Panc1 (cell line): Measurements from ENCODE around the gene MBOAT1.

ENCODE experiments used
- POLR2AphosphoS5 ChIP-seq: IDR thresholded peaks from 2 replicates; pipeline ENCODE4 v1.6.1; 2012; ENCODE audit warnings: mild to moderate bottlenecking, low read depth, low read length, moderate library complexity
- SIN3A ChIP-seq: IDR thresholded peaks from 2 replicates; pipeline ENCODE4 v1.6.1; 2012; ENCODE audit warnings: low read depth, mild to moderate bottlenecking, low read length, moderate library complexity, borderline replicate concordance; ENCODE audit not compliant: insufficient read depth
- TCF7L2 ChIP-seq: IDR thresholded peaks from 2 replicates; pipeline ENCODE4 v1.6.1; 2011; ENCODE audit warnings: mild to moderate bottlenecking, low read depth, low read length, inconsistent platforms
- TF ChIP-seq, protein P1 (sequence below), 2 experiments: IDR thresholded peaks; 2 replicates each; pipeline ENCODE4 v1.6.1; 2011 to 2012; ENCODE audit warnings: low read depth in 2 of 2, control low read depth in 1 of 2, low read length in 1 of 2, mild to moderate bottlenecking in 1 of 2, moderate library complexity in 1 of 2; ENCODE audit not compliant: insufficient read depth in 1 of 2
- TF ChIP-seq, protein P2 (sequence below): fragments of 450-650 bp; IDR thresholded peaks from 2 replicates; pipeline ENCODE4 v1.5.1; 2017; ENCODE audit warnings: mild to moderate bottlenecking

DNA sequence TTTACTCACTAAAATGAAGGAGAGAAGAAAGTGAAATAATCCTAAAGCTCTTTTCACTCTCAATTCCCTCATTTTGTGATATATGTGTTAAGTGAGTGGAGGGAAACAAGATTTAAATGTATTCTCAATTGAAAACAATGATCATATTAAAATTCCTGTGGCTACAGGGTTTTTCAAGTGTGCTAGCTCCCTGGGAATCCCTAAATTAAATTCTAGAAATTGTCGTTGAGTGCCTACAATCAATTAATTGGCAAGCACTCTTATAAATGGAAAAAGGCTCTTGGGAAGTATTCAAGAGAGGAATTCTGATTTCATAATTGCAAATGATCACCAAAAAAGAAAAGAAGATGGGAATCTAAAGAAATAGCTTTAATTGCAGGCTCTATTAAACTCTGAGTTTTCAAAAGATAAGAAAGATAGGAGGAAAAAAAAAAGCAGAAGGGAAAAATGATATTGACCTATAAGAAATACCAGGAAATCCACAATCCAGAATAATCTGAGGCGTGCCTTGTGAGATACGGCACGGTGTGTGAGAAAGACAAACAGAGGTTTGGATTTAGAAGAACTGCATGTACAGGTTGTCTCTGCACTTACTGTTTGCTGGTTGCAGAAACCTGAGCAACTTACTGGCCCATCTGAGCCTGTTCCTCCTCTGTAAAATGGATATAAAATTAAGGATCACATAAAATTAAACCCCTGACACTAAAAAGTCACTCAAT lies 18.3 kb upstream of the MBOAT1 start:
- TF ChIP-seq, protein P1, sequence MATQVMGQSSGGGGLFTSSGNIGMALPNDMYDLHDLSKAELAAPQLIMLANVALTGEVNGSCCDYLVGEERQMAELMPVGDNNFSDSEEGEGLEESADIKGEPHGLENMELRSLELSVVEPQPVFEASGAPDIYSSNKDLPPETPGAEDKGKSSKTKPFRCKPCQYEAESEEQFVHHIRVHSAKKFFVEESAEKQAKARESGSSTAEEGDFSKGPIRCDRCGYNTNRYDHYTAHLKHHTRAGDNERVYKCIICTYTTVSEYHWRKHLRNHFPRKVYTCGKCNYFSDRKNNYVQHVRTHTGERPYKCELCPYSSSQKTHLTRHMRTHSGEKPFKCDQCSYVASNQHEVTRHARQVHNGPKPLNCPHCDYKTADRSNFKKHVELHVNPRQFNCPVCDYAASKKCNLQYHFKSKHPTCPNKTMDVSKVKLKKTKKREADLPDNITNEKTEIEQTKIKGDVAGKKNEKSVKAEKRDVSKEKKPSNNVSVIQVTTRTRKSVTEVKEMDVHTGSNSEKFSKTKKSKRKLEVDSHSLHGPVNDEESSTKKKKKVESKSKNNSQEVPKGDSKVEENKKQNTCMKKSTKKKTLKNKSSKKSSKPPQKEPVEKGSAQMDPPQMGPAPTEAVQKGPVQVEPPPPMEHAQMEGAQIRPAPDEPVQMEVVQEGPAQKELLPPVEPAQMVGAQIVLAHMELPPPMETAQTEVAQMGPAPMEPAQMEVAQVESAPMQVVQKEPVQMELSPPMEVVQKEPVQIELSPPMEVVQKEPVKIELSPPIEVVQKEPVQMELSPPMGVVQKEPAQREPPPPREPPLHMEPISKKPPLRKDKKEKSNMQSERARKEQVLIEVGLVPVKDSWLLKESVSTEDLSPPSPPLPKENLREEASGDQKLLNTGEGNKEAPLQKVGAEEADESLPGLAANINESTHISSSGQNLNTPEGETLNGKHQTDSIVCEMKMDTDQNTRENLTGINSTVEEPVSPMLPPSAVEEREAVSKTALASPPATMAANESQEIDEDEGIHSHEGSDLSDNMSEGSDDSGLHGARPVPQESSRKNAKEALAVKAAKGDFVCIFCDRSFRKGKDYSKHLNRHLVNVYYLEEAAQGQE (IDR thresholded peaks at IDR 0.05; ENCODE audit: insufficient read depth in 1 of 2, low read depth in 2 of 2, low read length in 1 of 2) = no peak
- TF ChIP-seq, protein P2, sequence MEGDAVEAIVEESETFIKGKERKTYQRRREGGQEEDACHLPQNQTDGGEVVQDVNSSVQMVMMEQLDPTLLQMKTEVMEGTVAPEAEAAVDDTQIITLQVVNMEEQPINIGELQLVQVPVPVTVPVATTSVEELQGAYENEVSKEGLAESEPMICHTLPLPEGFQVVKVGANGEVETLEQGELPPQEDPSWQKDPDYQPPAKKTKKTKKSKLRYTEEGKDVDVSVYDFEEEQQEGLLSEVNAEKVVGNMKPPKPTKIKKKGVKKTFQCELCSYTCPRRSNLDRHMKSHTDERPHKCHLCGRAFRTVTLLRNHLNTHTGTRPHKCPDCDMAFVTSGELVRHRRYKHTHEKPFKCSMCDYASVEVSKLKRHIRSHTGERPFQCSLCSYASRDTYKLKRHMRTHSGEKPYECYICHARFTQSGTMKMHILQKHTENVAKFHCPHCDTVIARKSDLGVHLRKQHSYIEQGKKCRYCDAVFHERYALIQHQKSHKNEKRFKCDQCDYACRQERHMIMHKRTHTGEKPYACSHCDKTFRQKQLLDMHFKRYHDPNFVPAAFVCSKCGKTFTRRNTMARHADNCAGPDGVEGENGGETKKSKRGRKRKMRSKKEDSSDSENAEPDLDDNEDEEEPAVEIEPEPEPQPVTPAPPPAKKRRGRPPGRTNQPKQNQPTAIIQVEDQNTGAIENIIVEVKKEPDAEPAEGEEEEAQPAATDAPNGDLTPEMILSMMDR = no peak
- TF ChIP-seq POLR2AphosphoS5 (no peak), TCF7L2 (no peak), SIN3A (no peak)
